Natural killer cell (primary cell): ENCODE results near the gene IL1F10. TPM values are rescaled to one million over a fixed set of nuclear protein-coding genes. Genes with fewer than 3 reads are reported as not detected.
A peak's percentile ranks its signal among the peaks of the same experiment; 100 is the strongest.

ENCODE experiments used
- ATAC-seq, 3 donors: fragments of 150-1000 bp in 2 of 3; fragments of 200-7000 bp in 1 of 3; cut with Tn5 transposase; 1 replicate in 1 of 3; 2 replicates in 2 of 3; pipeline ENCODE4 v1.10.0; 2021; ENCODE audit warnings: mild to moderate bottlenecking in 2 of 3, moderate library complexity in 2 of 3
- DNase-seq, 2 donors: peaks; one replicate each; pipeline versions ENCODE4 v3.0.0 to v3.0.0-alpha.2; 2013 to 2021; ENCODE audit warnings: mixed read lengths in 1 of 2
- H3K27ac ChIP-seq: one replicate; pipeline ENCODE4 v1.5.1; 2013; ENCODE audit warnings: mild to moderate bottlenecking, low read length
- H3K27me3 ChIP-seq: one replicate; pipeline ENCODE4 v1.6.1; 2013; ENCODE audit warnings: low read length; ENCODE audit not compliant: control insufficient read depth, insufficient read depth
- H3K36me3 ChIP-seq: one replicate; pipeline ENCODE4 v1.6.1; 2013; ENCODE audit warnings: low read length; ENCODE audit not compliant: control insufficient read depth, insufficient read depth
- H3K4me1 ChIP-seq: one replicate; pipeline ENCODE4 v1.6.1; 2013; ENCODE audit warnings: low read length; ENCODE audit not compliant: control insufficient read depth, insufficient read depth
- H3K4me3 ChIP-seq: one replicate; pipeline ENCODE4 v1.5.1; 2013; ENCODE audit warnings: low read length
- H3K9me3 ChIP-seq: one replicate; pipeline ENCODE4 v1.6.1; 2013; ENCODE audit warnings: low read length; ENCODE audit not compliant: control insufficient read depth, insufficient read depth
- H3K27ac Mint-ChIP-seq, 2 donors: one replicate each; pipeline ENCODE4 v1.8.0; 2022; ENCODE audit warnings: mild to moderate bottlenecking in 2 of 2, mixed read lengths in 2 of 2, moderate library complexity in 1 of 2
- H3K27me3 Mint-ChIP-seq, 2 donors: one replicate each; pipeline ENCODE4 v1.8.0; 2022; ENCODE audit warnings: low read depth in 2 of 2, mixed read lengths in 2 of 2
- H3K36me3 Mint-ChIP-seq: one replicate; pipeline ENCODE4 v1.8.0; 2022; ENCODE audit warnings: mixed read lengths
- H3K4me1 Mint-ChIP-seq, 2 donors: one replicate each; pipeline ENCODE4 v1.8.0; 2022; ENCODE audit warnings: mixed read lengths in 2 of 2
- H3K4me3 Mint-ChIP-seq: one replicate; pipeline ENCODE4 v1.8.0; 2022; ENCODE audit warnings: mild to moderate bottlenecking, moderate library complexity, mixed read lengths
- H3K9me3 Mint-ChIP-seq, 2 donors: one replicate each; pipeline ENCODE4 v1.8.0; 2022; ENCODE audit warnings: mixed read lengths in 2 of 2
- WGBS: methylation state at CpG from one replicate; pipeline ENCODE4 v1.1.7; 2013; ENCODE audit warnings: missing lambda C conversion rate; ENCODE audit not compliant: insufficient coverage; 5-methylcytosine and 5-hydroxymethylcytosine counted together
- intact Hi-C: fragments of 100-400 bp; cut with micrococcal nuclease; formaldehyde crosslinking; loops from one replicate; pipeline ENCODE4 v1.14.2; 2022
- total RNA-seq, 4 donors: library from RNA; stranded (reverse); fragments of 120-200 nt in 1 of 4; gene quantifications; one replicate each; pipeline versions ENCODE4 v1.2.3 to v1.2.4, GENCODE V29; 2013 to 2022
- TF ChIP-seq, protein P1 (sequence below): fragments of 200-600 bp; IDR thresholded peaks from one replicate; pipeline ENCODE4 v1.8.0; 2022; ENCODE audit warnings: antibody characterized with exemption

Gene IL1F10
- total RNA-seq, 3 donors from 2014 or later (not counting 1 experiment from before 2014, with no cell fraction given): not detected

DNA sequence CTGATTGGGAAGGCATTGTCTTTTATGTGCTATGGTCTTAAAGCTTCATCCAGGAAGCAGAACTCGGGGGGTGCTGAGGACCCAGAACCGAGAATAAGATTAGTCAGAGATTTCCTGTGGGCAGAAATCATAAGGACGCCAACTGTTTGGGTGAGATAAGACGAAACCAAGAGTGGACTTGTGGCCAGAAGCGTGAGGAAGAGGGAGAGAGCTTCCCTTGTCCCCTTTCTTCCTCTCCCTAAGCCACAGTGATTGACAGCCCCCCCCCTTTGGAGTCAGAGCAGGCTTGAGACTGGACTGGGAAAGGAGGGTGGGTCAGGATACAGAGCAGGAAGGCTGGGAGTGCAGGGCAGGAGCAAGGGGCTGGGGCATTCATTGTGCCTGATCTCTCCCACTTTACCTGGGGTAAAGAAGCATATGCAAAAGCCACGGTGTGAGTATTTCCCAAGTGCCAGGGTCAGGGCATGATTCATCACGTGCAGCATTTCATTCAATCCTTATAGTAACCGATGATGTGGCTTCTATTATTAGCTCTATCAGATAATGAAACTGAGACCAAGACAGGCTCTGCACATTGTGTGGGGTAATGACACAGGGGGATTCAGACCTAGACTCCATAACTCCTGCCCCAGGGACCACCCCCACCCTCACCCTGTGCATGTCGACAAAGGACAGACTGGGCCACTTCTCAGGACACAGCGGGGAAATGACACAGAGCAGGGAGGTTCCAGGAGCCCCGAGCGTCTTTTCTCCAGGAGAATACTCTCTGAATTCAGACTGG is 56.6 kb downstream of the IL1F10 start:
- Histone ChIP-seq H3K36me3 (no peaks in the 10 kb centered on the region), H3K4me3 (no peak overlapping the region), H3K27ac (peak overlapping the region; percentile 18), H3K27me3 (no peaks in the 10 kb centered on the region), H3K9me3 (no peaks in the 10 kb centered on the region), H3K4me1 (peaks cover 24% of the 10 kb centered on the region)
- Mint-ChIP-seq H3K36me3 (no peaks in the 10 kb centered on the region), H3K4me1 (peaks cover 22 to 24% of the 10 kb centered on the region in 2 donors), H3K9me3 (no peaks in the 10 kb centered on the region), H3K27me3 (peaks cover 9 to 24% of the 10 kb centered on the region in 2 donors), H3K4me3 (no peak overlapping the region), H3K27ac (peak overlapping the region in 1 of 2 donors; percentile 33)
- DNase-seq (no peak), ATAC-seq (peak; percentile 22 to 41 (median 33))
- TF ChIP-seq, protein P1, sequence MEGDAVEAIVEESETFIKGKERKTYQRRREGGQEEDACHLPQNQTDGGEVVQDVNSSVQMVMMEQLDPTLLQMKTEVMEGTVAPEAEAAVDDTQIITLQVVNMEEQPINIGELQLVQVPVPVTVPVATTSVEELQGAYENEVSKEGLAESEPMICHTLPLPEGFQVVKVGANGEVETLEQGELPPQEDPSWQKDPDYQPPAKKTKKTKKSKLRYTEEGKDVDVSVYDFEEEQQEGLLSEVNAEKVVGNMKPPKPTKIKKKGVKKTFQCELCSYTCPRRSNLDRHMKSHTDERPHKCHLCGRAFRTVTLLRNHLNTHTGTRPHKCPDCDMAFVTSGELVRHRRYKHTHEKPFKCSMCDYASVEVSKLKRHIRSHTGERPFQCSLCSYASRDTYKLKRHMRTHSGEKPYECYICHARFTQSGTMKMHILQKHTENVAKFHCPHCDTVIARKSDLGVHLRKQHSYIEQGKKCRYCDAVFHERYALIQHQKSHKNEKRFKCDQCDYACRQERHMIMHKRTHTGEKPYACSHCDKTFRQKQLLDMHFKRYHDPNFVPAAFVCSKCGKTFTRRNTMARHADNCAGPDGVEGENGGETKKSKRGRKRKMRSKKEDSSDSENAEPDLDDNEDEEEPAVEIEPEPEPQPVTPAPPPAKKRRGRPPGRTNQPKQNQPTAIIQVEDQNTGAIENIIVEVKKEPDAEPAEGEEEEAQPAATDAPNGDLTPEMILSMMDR: no peak
- 31% methylated on average over 10 of the region's 12 CpGs for WGBS
- intact Hi-C loops: no loop called here

Other genes starting within 250 kb of the IL1F10 start
- 100 to 1,000 TPM in 2 of 3 donors, 10 to 100 TPM in 1; 92.6 to 250 (median 110) TPM for gene IL1B, start 231.2 kb upstream of the IL1F10 start, total RNA-seq
- gene IL37, start 156.8 kb upstream of the IL1F10 start, total RNA-seq: not detected
- not detected for gene IL36G, start 90.0 kb upstream of the IL1F10 start, total RNA-seq
- gene IL36A, start 62.5 kb upstream of the IL1F10 start, total RNA-seq: not detected
- gene IL36B, start 15.1 kb upstream of the IL1F10 start, total RNA-seq: not detected
- gene IL36RN, start 8.8 kb upstream of the IL1F10 start, total RNA-seq: not detected
- gene IL1RN, start 59.6 kb downstream of the IL1F10 start, total RNA-seq: 10 to 100 TPM in 1 of 3 donors, under 1 TPM in 2; 0.52 to 36.6 (median 0.91) TPM
- 100 to 1,000 TPM; 280 to 347 (median 340) TPM for gene PSD4, start 106.0 kb downstream of the IL1F10 start, total RNA-seq
- 1 to 10 TPM in 1 of 3 donors, under 1 TPM in 2; 0.57 to 1.2 (median 0.65) TPM for gene PAX8, start 211.0 kb downstream of the IL1F10 start, total RNA-seq